GM12865 (cell line): ENCODE measurements around the gene TBC1D3I.
"Not testable (repeated sequence)": the region's sequence is repeated elsewhere in the genome, so short reads cannot be mapped to it uniquely, and the experiment has no call there.

Experiments used
- DNase-seq: peaks from one replicate; pipeline ENCODE4 v3.0.0; 2010; ENCODE audit warnings: low read depth
- H3K4me3 ChIP-seq: 2 replicates; pipeline ENCODE4 v1.5.1; 2011; ENCODE audit warnings: mild to moderate bottlenecking, low read depth, low read length, control low read depth
- TF ChIP-seq, protein P1 (sequence below): IDR thresholded peaks from 2 replicates; pipeline ENCODE4 v1.5.1; 2011; ENCODE audit warnings: low read length, control low read depth, low read depth, inconsistent platforms; ENCODE audit not compliant: insufficient read depth; ENCODE audit errors: missing control alignments

The TBC1D3I gene

GRCh38 chr17:36264470-36264869 lies at the start of gene TBC1D3I:
Gene TBC1D3I (minus strand): TSS chr17:36264570. CDS start chr17:36262985, 1,585 bp downstream.
- not testable (repeated sequence) for H3K4me3 ChIP-seq, DNase-seq

- not testable (repeated sequence) for DNase-seq, H3K4me3 ChIP-seq
These were observed 30.8 kb upstream of the TBC1D3I start for GRCh38 chr17:36295161-36295560.

DNA sequence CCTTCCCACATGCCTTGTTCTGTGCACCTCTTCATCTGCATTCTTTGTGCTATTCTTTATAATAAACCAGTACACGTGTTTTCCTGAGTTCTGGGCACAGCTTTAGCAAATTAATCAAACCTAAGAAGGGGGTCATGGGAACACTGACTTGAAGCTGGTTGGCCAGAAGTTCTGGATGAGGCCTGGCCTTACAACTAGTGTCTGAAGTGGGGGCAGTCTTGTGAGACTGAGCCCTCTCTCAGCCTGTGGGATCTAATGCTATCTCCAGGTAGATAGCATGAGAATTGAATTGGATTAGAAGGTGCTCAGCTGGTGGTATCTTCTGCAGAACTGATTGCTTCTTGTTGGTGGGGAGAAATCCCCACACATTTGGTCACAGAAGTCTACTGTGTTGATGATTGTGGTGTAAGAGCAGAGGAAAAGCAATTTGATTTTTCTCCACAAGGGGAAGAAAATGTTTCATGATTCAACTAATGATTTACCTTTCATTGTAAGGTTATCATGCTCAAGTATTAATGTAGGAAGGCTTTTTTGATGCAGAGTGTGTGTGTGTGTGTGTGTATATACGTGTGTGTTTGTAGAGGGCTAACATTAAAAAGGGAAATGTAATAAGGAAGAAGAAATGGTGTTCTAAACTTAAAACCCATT lies 25.7 kb upstream of the TBC1D3I start:
- not testable (repeated sequence) for DNase-seq, H3K4me3 ChIP-seq

- H3K4me3 ChIP-seq, DNase-seq: not testable (repeated sequence)
These were observed 19.8 kb upstream of the TBC1D3I start for GRCh38 chr17:36284219-36284618.

GRCh38 chr17:36283256-36283655 lies 18.9 kb upstream of the TBC1D3I start:
- DNase-seq, H3K4me3 ChIP-seq: not testable (repeated sequence)

GRCh38 chr17:36242046-36242445 lies 22.3 kb downstream of the TBC1D3I start:
- DNase-seq, H3K4me3 ChIP-seq: not testable (repeated sequence)

DNA sequence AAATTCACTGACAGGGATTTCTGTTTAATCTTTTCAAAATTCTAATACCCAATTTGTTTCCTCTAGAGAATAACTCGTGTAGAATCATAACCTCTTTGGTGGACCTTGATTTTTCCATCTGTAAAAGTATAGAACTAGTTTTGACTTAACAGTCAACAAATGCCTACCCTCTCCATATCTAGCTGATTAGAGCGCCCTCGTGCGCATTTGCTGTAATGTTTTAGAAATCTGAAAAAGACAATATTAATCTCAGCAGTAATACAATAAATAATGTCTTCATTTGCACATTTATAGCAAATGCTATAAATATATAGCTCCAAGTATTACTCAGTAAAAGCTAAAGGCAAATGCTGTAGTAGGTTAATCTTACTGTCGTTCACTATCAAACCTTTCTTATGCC lies 34.7 kb downstream of the TBC1D3I start:
- not testable (repeated sequence) for H3K4me3 ChIP-seq, DNase-seq

GRCh38 chr17:36222967-36223366 lies 41.4 kb downstream of the TBC1D3I start:
- not testable (repeated sequence) for DNase-seq, H3K4me3 ChIP-seq

GRCh38 chr17:36221581-36222100 lies 42.7 kb downstream of the TBC1D3I start:
- H3K4me3 ChIP-seq, DNase-seq: not testable (repeated sequence)

- not testable (repeated sequence) for DNase-seq, H3K4me3 ChIP-seq
These were observed 43.4 kb downstream of the TBC1D3I start for GRCh38 chr17:36220737-36221580.

- not testable (repeated sequence) for H3K4me3 ChIP-seq, DNase-seq
These were observed 44.8 kb downstream of the TBC1D3I start for GRCh38 chr17:36219556-36219955.

DNA sequence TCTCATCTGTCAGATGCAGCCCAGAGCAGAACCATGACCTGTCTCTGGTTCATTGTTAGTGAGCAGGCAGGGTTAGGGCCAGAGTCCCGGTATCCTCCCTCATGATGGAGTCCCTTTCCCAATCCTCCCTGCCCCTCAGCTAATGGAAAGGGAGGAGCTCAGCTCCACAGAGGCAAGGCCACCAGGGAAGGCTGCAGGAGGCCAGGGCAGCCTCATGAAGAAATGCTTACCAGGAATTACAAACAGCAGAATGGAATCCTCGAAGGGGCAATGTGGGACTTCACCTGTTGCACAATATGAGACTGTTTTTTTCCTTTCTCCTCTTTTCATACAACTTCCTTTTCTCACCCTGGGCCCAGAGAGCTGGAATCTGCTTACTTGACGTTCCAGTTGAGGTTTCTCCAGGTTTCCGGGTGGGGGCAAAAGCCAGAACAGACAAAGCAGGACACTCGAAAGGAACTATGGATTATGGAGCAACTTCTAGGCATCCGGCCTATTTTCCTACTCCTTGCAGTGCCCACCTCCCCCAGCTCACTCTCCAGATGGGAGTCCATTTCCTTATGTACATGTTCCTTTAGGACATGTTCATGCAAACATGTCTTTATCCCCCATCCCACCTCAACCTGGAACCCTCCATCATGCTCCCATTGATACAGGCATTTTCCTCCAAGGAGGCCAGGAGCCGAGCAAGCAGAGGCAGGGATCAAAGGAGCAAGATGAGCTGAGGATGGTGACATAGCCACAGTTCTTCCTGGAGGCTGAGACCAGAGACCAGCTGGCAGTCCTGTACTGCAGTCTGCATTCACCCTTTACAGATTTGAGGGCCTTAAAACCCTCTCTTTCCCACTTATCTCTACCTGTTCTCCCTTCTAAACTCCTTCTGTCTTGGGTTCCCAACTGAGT lies 48.7 kb downstream of the TBC1D3I start:
- not testable (repeated sequence) for H3K4me3 ChIP-seq, DNase-seq

DNA sequence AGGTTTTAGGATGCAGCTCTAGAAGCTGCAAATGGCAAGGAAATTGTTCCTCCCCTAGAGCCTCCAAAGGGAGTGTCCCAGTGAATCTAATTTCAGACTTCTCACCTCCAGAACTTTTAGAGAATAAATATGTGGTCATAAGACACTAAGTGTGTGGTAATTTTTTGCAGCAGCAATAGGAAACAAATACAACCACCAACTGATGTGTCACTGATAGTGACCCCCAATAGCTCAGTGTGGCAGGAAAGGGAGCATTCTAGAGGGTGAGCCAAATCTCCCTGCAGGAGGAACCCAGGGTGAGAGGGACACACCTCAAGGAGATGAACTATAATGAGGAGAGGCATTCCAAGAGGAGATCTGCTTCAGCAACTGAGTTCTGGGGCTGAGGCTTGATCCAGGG lies 49.5 kb downstream of the TBC1D3I start:
- TF ChIP-seq, protein P1, sequence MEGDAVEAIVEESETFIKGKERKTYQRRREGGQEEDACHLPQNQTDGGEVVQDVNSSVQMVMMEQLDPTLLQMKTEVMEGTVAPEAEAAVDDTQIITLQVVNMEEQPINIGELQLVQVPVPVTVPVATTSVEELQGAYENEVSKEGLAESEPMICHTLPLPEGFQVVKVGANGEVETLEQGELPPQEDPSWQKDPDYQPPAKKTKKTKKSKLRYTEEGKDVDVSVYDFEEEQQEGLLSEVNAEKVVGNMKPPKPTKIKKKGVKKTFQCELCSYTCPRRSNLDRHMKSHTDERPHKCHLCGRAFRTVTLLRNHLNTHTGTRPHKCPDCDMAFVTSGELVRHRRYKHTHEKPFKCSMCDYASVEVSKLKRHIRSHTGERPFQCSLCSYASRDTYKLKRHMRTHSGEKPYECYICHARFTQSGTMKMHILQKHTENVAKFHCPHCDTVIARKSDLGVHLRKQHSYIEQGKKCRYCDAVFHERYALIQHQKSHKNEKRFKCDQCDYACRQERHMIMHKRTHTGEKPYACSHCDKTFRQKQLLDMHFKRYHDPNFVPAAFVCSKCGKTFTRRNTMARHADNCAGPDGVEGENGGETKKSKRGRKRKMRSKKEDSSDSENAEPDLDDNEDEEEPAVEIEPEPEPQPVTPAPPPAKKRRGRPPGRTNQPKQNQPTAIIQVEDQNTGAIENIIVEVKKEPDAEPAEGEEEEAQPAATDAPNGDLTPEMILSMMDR: no peak
- H3K4me3 ChIP-seq: no peak overlapping the region
- no peak for DNase-seq
